Caki2 (cell line): ENCODE data around the gene PIK3C2B. TPM values are rescaled to one million over a fixed set of nuclear protein-coding genes. Genes with fewer than 3 reads are reported as not detected.
A peak's percentile ranks its signal among the peaks of the same experiment; 100 is the strongest.
"Not testable (repeated sequence)": the region's sequence is repeated elsewhere in the genome, so short reads cannot be mapped to it uniquely, and the experiment has no call there.

Experiments
- DNase-seq: peaks from one replicate; pipeline ENCODE4 v3.0.0-alpha.2; 2015; ENCODE audit warnings: low read depth
- in situ Hi-C: cut with HindIII; loops from 2 replicates; pipeline ENCODE4 v1.10.0; 2016; ENCODE audit warnings: low sequenced_read_pairs, low pct_unique_long_range_greater_than_20kb, mixed read lengths
- total RNA-seq: library from RNA; depleted of rRNA; stranded (reverse); fragments of >200 nt; shearing (Covaris generic); gene quantifications from 2 replicates; pipeline ENCODE4 v1.2.3, GENCODE V29; 2014; ENCODE audit warnings: low replicate concordance

The PIK3C2B gene
- total RNA-seq, 1 experiment from 2014 or later = 4.8 TPM

DNA sequence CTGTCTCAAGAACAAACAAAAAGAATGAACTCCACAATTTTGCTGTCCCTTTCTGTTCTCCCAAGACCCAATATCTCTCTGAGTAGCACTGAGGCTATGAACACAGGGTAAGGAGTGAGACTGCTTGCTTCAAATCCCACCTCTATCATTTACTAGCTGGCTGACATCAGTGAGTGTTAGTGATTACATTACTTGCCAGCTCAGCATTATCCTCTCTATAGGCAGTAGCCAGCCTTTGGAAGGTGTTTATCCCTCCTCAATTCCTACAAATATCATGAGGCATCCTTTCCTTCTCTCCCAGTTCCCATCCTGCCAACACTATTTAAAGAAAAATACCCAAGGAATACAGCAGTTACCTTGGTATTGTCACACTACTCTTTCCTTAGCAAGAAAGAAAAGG, 3.0 kb downstream of the PIK3C2B start:
- in situ Hi-C loops = no loop called here
- no peak for DNase-seq

- in situ Hi-C loops = no loop called here
- DNase-seq = no peak
Measured at GRCh38 chr1:204487256-204487615, 7.4 kb downstream of the PIK3C2B start.

DNA sequence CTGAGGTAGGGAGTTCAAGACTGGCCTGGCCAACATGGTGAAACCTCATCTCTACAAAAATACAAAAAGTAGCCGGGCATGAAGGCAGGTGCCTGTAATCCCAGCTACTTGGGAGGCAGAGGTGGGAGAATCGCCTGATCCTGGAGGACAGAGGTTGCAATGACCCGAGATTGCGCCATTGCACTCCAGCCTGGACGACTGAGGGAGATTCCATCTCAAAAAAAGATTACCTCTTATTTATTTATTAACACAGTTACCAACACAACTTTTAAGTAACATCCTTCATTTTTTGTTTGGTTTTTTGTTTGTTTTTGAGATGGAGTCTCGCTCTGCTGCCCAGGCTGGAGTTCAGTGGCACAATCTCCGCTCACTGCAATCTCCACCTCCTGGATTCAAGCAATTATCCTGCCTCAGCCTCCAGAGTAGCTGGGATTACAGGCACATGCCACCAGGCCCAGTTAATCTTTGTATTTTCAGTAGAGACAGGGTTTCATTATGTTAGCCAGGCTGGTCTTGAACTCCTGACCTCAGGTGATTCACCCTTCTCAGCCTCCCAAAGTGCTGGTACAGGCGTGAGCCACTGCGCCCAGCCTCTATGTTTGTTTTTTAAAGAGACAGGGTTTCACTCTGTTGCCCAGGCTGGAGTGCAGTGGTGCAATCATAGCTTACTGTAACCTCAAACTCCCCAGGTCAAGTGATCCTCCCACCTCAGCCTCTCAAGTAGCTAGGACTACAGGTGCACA, 7.9 kb downstream of the PIK3C2B start:
- in situ Hi-C loops = not testable (repeated sequence)
- peak; percentile 13 for DNase-seq

DNA sequence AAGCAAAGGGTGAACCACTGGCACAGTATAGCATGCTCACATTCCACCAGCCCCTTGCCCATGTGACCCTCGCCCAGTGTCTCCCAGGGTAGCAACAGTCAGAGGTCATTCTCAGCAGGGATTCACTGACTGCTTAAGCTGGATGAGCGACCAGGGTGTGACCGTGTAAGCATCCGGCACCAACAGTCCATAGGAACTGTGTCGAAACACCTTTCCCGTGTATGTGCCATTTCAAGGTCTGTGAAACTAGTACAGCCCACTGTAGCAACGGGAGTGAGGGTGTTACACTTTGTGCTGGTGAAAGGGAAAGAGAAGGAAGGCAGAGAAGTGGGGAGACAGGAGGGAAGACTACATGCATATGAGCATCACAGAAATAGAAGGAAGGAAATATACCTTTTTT, 10.8 kb downstream of the PIK3C2B start:
- peak; percentile 12 for DNase-seq
- in situ Hi-C loops = no loop called here

DNA sequence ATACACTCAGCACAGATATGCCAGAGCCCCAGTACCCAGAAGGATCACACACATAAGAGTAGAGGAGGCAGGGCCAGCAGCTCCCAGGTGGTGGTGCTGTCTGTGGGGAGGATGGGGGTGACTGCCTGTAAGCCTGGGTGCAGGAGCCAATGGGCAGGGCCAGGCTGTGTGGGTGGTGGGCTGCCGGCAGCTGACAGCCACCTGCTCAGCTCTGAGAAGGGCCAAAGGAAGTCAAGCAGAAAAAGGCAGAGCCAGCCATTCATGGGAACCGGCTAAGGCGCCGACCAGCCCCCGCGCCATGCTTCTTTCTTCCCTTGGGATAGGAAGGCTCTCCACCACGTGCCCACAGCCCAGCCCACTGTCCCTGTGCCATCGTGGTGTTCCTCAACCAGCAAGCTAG, 14.1 kb downstream of the PIK3C2B start:
- no peak for DNase-seq
- in situ Hi-C loops = no loop called here

DNA sequence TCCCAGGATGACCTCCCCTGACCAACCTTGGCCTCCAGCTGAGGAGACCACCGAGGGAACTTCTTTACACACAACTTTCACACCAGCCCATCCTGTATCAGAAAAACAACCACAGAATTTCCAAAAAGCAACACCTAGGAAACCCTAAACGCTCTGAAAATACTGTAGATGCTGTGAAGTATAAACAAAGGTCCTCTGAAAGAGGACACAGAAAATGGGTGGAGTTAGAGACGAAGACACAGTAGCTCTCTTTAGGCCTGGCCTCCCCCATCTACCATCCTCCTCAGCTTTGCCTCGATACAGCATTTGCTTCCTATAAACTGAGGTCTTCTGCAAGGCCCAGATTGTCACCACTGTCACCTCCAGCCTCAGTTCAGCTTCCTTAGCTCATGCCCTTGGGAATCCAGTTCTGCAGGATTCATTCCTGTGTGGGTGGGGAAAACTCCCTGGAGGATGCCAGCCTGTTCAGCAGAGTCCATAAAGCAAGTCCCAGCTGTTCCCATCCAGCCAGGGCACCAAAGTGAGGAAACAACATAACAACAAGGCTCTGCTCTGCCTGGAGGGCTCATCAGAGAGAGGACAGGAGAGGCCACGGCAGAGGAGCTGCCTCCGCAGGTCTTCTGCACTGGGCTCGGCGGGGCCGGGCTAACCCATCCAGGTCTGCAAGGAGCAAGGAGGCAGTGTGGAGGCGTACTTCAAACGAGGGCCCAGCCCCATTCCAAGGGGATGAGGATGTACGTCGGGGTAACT, 15.0 kb downstream of the PIK3C2B start:
- in situ Hi-C loops = no loop called here
- no peak for DNase-seq

- in situ Hi-C loops = no loop called here
- no peak for DNase-seq
Measured at GRCh38 chr1:204478921-204479320, 15.7 kb downstream of the PIK3C2B start.

DNA sequence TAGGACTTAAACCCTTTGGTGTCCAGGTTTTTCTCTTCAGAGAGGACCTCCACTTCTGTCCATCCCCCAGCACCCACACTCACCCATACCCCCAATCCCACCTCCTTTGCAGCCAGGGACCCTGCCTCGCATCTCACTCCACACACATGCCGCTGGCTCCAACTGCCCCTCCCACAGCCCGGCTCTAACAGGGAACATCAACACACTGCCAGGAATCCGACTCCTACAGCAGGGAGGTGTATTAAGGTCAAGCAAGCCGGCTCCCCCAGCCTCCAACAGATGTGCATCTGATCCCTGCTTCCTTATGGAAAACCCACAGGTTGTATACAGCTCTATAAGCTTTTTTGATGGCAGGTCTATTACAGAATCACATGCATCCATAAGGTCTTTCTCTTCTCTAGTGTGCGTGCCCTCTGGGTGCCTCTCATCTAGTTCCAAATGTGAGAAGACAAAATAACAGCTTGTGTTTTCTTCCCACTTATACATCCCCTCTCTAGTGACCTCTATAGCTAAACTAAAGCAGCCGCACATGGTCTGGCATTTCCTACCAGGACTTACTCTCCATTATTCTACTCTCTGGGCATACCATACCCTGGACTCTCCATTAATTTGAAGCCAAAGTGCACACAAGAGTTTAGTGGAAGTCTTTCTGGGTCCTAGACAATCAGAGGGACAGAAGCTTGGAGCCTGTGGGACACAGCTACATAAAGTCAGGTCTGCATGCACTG, 16.3 kb downstream of the PIK3C2B start:
- in situ Hi-C loops = no loop called here
- no peak for DNase-seq

- peak; percentile 49 for DNase-seq
- in situ Hi-C loops = no loop called here
Measured at GRCh38 chr1:204477036-204477740, 17.4 kb downstream of the PIK3C2B start.

GRCh38 chr1:204476563-204476962, 18.0 kb downstream of the PIK3C2B start:
- DNase-seq = no peak
- in situ Hi-C loops = no loop called here

- DNase-seq = no peak
- in situ Hi-C loops = no loop called here
Measured at GRCh38 chr1:204475656-204476432, 18.8 kb downstream of the PIK3C2B start.

GRCh38 chr1:204473400-204473965, 21.1 kb downstream of the PIK3C2B start:
- DNase-seq = no peak
- in situ Hi-C loops = no loop called here

- DNase-seq = no peak
- in situ Hi-C loops = no loop called here
Measured at GRCh38 chr1:204472660-204473059, 21.9 kb downstream of the PIK3C2B start.

- DNase-seq = no peak
- in situ Hi-C loops = no loop called here
Measured at GRCh38 chr1:204471687-204472086, 22.9 kb downstream of the PIK3C2B start.

- in situ Hi-C loops = no loop called here
- no peak for DNase-seq
Measured at GRCh38 chr1:204469304-204469703, 25.3 kb downstream of the PIK3C2B start.

DNA sequence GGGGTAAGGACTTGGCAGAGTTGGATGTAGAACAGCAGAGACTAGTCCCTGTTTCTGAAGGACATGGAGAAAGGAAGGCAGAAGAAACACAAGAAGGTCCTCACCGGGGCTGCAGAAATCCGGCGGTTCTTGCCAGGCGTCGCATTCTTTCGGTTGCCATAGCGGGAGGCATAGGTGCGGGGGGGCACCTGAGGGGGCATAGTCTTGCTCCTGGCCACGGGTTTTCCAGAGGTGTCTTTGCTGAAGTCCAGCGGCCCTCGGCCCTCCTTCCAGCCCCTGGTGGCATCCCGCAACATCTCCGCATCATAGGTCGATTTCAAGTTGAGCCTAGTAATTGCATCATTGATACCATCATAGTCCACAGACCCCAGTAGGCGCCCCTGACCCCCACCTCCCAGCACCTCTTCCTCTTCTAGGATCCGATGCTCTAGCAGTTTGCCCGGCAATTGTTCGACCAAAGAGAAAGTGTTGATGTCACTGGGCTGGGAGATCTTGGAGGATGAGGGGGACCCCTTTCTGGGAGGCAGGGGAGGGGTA, 25.8 kb downstream of the PIK3C2B start:
- in situ Hi-C loops = no loop called here
- no peak for DNase-seq

GRCh38 chr1:204468206-204468605, 26.4 kb downstream of the PIK3C2B start:
- DNase-seq = no peak
- in situ Hi-C loops = no loop called here
